D721Med (cell line): ENCODE results near the gene WRAP73.

ENCODE experiments used
- DNase-seq: peaks from one replicate; pipeline ENCODE4 v3.0.0; 2011; ENCODE audit warnings: low spot score; ENCODE audit not compliant: insufficient read length
- FAIRE-seq: peaks from 2 replicates; lab custom pipeline; 2011; peaks lifted over from hg19 to GRCh38; lab: Jason Lieb, UNC
- TF ChIP-seq, protein P1 (sequence below): IDR thresholded peaks from 2 replicates; pipeline ENCODE4 v1.5.1; 2012; ENCODE audit warnings: mild to moderate bottlenecking, control low read depth; ENCODE audit not compliant: insufficient read depth; ENCODE audit errors: missing control alignments

WRAP73 gene

DNA sequence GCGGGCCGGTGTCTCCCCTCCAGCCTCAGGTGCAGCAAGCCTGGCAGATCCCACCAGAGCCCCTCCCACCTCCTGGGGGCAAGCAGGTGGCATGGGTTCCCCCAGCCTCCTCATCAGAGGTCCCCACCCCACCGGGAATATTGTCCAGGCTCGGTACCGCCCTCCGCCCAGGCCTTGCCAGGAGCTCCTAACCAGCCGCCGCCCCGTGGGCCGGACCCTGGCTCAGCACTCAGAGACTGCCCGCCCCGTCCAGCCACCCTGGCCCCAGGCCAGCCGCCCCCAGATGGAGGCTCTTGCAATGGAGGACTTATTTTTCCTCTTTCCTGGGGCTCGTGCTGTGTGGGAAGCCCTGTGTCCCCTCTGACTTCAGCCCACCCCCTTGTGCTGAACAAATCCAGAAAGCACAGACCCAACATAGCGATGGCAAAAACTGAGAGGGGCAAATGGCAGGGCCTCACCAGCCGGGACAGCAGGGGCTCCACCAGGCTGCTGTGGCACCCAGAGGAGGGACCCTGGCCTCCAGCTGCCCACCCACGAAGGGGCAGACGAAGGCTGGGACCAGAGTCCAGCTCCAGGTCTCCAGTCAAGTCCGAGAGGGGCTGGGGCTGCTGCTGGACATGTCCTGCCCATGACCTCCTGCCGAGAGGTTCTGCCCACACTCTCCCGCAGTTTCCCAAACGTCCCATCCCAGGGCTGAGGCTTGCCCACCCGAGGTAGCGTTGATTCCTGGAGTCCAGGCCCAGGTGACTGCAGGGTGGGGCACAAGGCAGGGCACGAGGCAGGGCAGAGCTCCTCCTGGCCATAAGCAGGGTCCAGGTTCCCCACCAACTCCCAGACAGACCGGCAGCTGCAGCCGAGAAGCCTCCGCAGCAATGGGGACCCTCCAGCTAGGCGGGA is 46.1 kb downstream of the WRAP73 start:
- no peak for DNase-seq
- TF ChIP-seq, protein P1, sequence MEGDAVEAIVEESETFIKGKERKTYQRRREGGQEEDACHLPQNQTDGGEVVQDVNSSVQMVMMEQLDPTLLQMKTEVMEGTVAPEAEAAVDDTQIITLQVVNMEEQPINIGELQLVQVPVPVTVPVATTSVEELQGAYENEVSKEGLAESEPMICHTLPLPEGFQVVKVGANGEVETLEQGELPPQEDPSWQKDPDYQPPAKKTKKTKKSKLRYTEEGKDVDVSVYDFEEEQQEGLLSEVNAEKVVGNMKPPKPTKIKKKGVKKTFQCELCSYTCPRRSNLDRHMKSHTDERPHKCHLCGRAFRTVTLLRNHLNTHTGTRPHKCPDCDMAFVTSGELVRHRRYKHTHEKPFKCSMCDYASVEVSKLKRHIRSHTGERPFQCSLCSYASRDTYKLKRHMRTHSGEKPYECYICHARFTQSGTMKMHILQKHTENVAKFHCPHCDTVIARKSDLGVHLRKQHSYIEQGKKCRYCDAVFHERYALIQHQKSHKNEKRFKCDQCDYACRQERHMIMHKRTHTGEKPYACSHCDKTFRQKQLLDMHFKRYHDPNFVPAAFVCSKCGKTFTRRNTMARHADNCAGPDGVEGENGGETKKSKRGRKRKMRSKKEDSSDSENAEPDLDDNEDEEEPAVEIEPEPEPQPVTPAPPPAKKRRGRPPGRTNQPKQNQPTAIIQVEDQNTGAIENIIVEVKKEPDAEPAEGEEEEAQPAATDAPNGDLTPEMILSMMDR: no peak
- FAIRE-seq: no peak

DNA sequence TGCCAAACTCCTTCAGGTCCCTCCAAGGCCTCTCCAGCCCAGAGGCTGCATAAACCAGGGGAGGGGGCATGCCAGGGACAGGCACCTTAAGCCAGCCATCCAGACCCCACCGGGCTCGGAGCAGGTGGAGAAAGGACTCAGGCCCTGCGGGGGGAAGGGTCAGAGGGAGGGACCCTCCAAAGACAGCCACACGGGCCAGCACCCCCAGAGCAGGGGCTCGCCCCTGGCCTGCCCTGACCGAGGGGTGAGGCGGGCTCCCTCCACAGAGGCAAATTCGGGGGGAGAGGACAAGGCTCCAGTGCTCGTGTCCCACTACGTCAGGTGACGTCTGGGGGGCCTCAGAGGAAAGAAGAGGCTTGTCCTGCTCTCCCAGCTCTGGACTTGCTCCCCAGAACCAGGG is 46.7 kb downstream of the WRAP73 start:
- TF ChIP-seq, protein P1: no peak
- DNase-seq (no peak), FAIRE-seq (no peak)

DNA sequence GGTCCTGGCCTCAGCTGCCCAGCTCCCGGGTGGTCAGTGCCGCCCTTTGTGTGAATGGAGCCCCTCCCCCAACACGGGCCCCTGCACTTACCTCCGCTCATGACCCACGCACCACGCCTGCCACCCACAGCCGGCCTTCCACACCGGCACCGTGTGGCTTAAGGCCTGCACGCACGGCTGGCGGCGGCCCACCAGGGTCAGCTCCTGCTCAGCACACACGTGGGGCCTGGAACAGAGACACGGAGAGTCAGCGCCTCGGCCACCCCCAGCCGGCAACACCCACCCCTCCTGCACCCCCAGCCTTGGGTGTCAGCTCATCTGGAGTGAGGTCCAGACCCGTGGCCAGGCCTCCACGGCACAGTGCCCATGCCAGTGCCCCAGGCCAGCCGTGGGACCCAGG is 47.5 kb downstream of the WRAP73 start:
- DNase-seq (no peak), FAIRE-seq (no peak)
- TF ChIP-seq, protein P1: no peak

DNA sequence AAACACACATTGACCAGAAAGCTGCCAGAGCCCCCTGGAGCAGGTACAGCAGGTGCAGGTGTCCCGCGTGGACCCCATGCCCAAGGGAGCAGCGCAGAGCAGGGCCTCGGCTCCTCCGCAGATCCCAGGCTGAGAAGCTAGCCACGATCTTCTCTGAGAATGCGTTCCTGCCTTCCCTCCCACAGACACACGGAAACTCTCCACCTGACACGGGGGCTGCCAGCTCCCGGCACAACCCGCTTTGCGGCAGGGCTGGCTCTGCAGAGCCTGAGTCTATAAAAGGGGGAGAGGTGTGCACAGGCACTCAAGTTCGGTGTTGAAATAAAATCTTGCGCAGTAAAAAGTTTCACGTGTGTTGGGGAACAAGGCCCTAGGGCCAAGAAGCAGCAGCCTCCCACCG is 48.2 kb downstream of the WRAP73 start:
- TF ChIP-seq, protein P1: no peak
- no peak for DNase-seq
- no peak for FAIRE-seq

DNA sequence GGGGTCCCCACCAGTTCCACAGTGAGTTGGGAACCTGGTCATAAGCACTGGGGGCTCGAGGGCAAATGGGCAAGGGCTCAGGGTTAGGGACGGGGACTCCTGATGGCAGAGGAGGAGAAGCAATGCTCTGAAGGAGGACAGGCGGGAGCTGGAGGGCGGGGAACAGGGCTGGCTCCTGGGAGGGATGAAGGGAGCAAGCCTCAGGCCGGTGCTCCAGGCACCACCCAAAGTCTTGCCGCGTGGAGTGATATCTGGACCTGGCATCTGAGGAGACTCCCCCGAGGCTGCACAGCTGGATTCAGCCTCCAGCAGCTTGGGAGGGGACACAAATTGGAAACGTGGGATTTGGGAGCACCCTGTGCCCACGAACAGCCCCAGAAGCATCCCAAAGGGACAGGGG is 49.5 kb downstream of the WRAP73 start:
- DNase-seq: no peak
- TF ChIP-seq, protein P1: no peak
- FAIRE-seq: no peak

DNA sequence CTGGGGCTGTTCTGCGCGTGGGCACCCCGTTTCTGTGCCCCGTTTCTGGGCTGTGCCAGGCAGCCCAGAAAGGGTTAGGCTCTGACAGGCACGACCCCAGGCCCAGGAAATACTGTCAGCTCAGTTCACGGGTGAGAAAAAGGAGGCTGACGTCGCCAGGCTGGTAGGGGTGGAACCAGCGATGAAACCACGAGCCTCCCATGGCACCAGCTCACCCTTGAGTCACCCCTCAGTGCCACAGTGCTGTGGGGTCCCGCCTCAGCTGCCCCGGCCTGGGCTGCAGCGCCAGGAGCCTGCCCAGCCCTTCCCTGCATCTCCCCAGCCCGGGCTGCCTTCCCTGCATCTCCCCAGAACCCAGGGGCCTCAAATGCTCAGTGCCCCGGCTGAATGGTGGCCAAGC is 50.1 kb downstream of the WRAP73 start:
- TF ChIP-seq, protein P1: no peak
- DNase-seq (no peak), FAIRE-seq (no peak)

DNA sequence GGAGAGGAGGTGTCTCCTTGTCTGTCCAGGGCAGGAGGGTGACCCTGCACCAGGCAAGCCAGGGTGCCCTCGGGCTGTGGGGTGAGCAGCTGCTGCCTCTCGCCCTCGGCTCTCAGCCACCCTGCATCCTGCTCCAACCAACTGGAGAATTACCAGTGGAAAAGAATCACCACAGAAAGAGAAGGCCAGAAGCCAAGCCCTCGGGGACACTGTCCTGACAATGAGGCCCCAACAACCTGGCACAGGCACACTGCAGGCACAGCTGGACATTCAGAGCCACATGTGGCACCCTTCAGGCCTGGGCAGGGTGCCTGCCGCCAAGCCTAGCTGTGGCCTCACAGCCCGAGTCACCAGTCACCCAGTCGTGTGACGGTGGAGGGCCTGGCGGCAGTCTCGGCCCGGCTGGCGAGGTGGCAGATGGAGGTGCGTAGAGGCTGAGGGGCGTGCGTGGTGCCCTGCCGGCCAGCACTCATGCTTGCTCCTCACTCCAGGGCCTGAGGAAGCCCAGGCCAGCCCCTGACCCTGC is 50.6 kb downstream of the WRAP73 start:
- no peak for DNase-seq
- TF ChIP-seq, protein P1: no peak
- FAIRE-seq: no peak
